ENCODE results near the gene REV1. TPM values are rescaled to one million over a fixed set of nuclear protein-coding genes. Genes with fewer than 3 reads are reported as not detected.

The REV1 gene
- total and polyA plus RNA-seq, 2 of the 4 experiments (the other 2 are of a cell fraction), result 13.4 to 30.1 TPM

- no peak overlapping the region for H2AFZ ChIP-seq (replicated peaks; ENCODE audit: low read length, poor library complexity)
- H3K56ac ChIP-seq (ENCODE audit: extremely low read depth, insufficient read depth, low read length), result no peak overlapping the region
- no peak overlapping the region for H2AK5ac ChIP-seq (ENCODE audit: low read depth, low read length)
- no peak overlapping the region for H2BK120ac ChIP-seq (ENCODE audit: low read depth, low read length)
- H4K8ac ChIP-seq (ENCODE audit: low read depth in 2 of 2, low read length in 2 of 2), result no peak overlapping the region
- no peak overlapping the region for H3K4ac ChIP-seq (ENCODE audit: low read depth, low read length)
- H4K20me1 ChIP-seq (ENCODE audit: insufficient read depth, low read length), result peaks cover 8% of the 10 kb centered on the region
- H3K36me3 ChIP-seq (ENCODE audit: control insufficient read depth, insufficient read depth, low read length), result no peaks in the 10 kb centered on the region
- dilution Hi-C loops (cut with HindIII; ENCODE audit: low sequenced_read_pairs, unreplicated experiment), result no loop called here
- H2BK20ac ChIP-seq (ENCODE audit: low read depth, low read length), result no peak overlapping the region
- H3K4me1 ChIP-seq (ENCODE audit: control insufficient read depth, insufficient read depth, low read length), result peaks cover 3% of the 10 kb centered on the region; the same call in 1 of the 2 replicates
- ChIA-PET POLR2A (ENCODE audit: unreplicated experiment) (no interaction called here), CTCF (no interaction called here)
- in situ Hi-C loops (cut with MboI; ENCODE audit: low sequenced_read_pairs), result loop anchor here (10.0 kb wide), 1 partner anchor 289 kb away; the partner anchor contains the start of genes MITD1 and MRPL30
- no peak overlapping the region for H2BK15ac ChIP-seq (ENCODE audit: low read depth, low read length)
- H3K9me3 ChIP-seq (ENCODE audit: control insufficient read depth, insufficient read depth, low read length), result no peaks in the 10 kb centered on the region
- H3K23ac ChIP-seq (ENCODE audit: low read depth, low read length), result no peak overlapping the region
- DNase-seq (no peak), ATAC-seq (ENCODE audit: low read depth) (no peak)
- no CpG with 5 or more reads among the region's 2 CpGs for WGBS, 2 experiments (ENCODE audit: extremely low coverage in 2 of 2, insufficient read length in 1 of 2)
- H2BK5ac ChIP-seq (ENCODE audit: low read depth, low read length, poor library complexity, severe bottlenecking), result no peak overlapping the region
- no peak for TF ChIP-seq ELK1 (IDR thresholded peaks at IDR 0.05; ENCODE audit: borderline replicate concordance, low read depth, low read length)
- no peak for TF ChIP-seq CEBPB (IDR thresholded peaks at IDR 0.05; ENCODE audit: low read depth, low read length)
- TF ChIP-seq CTCF (conservative IDR thresholded peaks at IDR 0.05; ENCODE audit: low read depth, low read length), result no peak
- no peak for TF ChIP-seq RAD21 (IDR thresholded peaks at IDR 0.05; ENCODE audit: low read length)
- TF ChIP-seq RCOR1 (IDR thresholded peaks at IDR 0.05; ENCODE audit: insufficient replicate concordance, low read length), result no peak
- TF ChIP-seq FOS (IDR thresholded peaks at IDR 0.05; ENCODE audit: low read depth, low read length), result no peak
- TF ChIP-seq NFE2L2 (IDR thresholded peaks at IDR 0.05; ENCODE audit: low read depth, low read length), result no peak
- no peak for TF ChIP-seq SMC3 (IDR thresholded peaks at IDR 0.05; ENCODE audit: low read depth, low read length)
- no peak for TF ChIP-seq USF2 (IDR thresholded peaks at IDR 0.05; ENCODE audit: low read depth, low read length)
- TF ChIP-seq MXI1 (IDR thresholded peaks at IDR 0.05; ENCODE audit: borderline replicate concordance, low read depth, low read length), result no peak
- no peak for TF ChIP-seq RFX5 (IDR thresholded peaks at IDR 0.05; ENCODE audit: low read depth, low read length)
- no peak for TF ChIP-seq MAFK (IDR thresholded peaks at IDR 0.05; ENCODE audit: low read depth, low read length)
- TF ChIP-seq MAZ (IDR thresholded peaks at IDR 0.05; ENCODE audit: borderline replicate concordance, low read depth, low read length), result no peak
- no peak for TF ChIP-seq CHD1 (IDR thresholded peaks at IDR 0.05; ENCODE audit: low read depth, low read length)
- TF ChIP-seq BHLHE40 (IDR thresholded peaks at IDR 0.05; ENCODE audit: low read depth, low read length), result no peak
- no peak for TF ChIP-seq POLR2A (IDR thresholded peaks at IDR 0.05; ENCODE audit: low read depth, low read length)
- no peak overlapping the region for H3K14ac ChIP-seq (replicated peaks; ENCODE audit: low read depth, low read length)
- intact Hi-C loops (cut with micrococcal nuclease), result loop anchor here (5.0 kb wide), 1 partner anchor 41 kb away; no protein-coding TSS in a partner anchor
- no peak overlapping the region for H3K4me2 ChIP-seq (ENCODE audit: low read depth, low read length)
- H4K5ac ChIP-seq (ENCODE audit: low read depth, low read length), result no peak overlapping the region
- H3K79me1 ChIP-seq (ENCODE audit: low read depth in 1 of 2, low read length in 2 of 2), result peaks cover 32 to 61% of the 10 kb centered on the region in 2 experiments
- no peak overlapping the region for H3K9ac ChIP-seq (ENCODE audit: low read depth, low read length)
- no peaks in the 10 kb centered on the region for H3K27me3 ChIP-seq (ENCODE audit: control insufficient read depth, insufficient read depth, low read length)
- H4K91ac ChIP-seq (ENCODE audit: insufficient read depth, low read depth, low read length), result no peak overlapping the region
- BruUV-seq (replicated peaks), result no TSS peak
- no peak overlapping the region for H2AK9ac ChIP-seq (replicated peaks; ENCODE audit: low read depth, low read length, poor library complexity)
- H3K4me3 ChIP-seq (ENCODE audit: insufficient read depth, low read depth, low read length), result no peak overlapping the region
- peaks cover 17% of the 10 kb centered on the region for H3K9me1 ChIP-seq (ENCODE audit: insufficient read depth, low read length)
- H3K18ac ChIP-seq (ENCODE audit: low read depth, low read length), result no peak overlapping the region
- H3K27ac ChIP-seq (ENCODE audit: insufficient read depth, low read length), result no peak overlapping the region
Measured at GRCh38 chr2:99473518-99474083, 16.2 kb downstream of the REV1 start.
